IPS-NIHi7 (cell line): ENCODE data around the gene AGAP1.

ENCODE experiments used
- DNase-seq: peaks from one replicate; pipeline ENCODE4 v3.0.0; 2012; ENCODE audit warnings: mixed read lengths; ENCODE audit errors: extremely low spot score

AGAP1 gene

DNA sequence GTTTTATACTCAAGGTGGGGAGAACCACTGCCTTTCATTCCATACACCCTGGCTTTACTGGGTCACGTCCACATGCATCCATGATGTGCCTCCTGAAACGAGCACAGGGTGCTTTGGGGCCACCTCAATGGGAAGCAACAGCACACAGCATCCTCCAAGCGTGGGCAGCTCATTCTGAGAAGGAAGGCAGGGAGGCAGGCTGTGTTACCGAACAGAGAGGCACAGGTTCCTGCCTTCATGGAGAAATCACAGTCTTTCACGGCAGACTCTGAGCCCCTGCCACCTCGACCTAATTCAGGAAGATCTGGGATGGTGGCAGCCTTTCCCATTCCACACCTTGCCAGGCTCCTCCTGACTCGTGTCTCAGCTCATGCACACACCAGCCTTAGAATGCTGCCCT is 544.3 kb downstream of the AGAP1 start:
- no peak for DNase-seq

DNA sequence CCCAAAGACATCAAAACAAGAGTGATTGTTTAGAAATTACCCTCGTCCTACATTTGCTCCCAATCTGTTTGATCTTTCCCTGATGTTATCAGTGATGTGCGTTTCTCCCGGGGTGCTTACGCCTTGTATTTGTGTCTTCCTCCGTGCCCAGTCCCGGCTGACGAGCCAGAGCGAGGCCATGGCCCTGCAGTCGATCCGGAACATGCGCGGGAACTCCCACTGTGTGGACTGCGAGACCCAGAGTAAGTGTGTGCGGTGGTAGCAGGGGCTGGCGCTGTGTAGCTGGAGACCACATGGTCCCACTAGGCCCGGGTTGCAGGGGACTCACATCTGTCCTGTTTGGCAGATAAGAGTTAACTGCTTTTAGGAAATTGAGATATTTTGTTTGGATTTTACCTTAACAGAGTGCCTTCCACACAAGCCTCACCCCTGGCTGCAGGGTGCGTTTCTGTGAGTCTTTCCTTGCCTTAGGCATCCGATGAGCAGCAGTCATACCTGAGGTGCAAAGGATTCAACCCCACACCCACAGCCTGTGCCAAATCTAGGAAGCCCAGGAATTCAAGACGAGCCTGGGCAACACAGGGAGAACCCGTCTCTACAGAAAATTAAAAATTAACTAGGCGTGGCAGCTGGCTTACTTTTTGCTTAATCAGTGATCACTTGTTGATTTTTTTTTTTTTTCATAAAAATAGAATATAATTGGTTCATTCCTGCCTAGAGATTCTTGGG is 546.9 kb downstream of the AGAP1 start:
- DNase-seq: no peak

DNA sequence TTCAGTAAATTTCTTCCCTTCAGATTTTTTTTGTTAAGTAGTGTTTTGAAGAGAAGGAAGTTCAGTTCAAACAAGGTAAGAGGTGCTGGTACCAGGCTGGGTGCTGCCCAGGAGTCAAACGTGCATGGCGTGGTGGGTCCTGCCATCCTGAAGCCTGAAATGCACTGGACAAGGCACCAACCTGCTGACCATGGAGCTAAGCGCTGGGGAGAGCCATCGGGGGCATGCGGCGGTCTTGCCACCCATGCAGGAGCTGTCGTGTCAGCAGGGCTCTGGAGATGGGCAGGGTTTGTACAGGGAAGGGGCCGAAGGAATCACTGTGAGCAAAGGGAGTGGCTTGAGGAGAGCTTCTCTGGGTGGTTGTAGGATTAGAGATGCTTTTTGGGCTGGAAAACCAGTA is 547.8 kb downstream of the AGAP1 start:
- DNase-seq: no peak

DNA sequence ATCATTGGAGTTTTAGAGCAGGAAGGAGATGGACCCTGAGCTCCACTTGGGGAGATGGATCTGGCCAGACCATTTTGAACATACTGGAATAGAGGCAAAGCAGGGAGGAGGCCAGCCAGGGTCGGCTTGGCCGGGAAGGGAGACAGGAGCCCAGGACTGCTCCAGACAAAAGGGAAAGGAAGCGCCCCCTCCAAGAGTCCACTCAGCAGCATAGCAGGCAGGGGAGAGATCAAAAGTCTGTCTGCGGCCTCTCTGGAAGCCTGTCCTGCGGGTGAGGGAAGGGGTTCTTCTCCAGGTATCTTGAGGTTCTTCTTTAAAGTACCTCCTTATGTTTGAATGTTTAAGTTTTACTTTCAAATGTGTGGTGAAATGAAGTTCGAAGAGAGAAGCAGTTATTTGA is 548.2 kb downstream of the AGAP1 start:
- peak; percentile 36 for DNase-seq

DNA sequence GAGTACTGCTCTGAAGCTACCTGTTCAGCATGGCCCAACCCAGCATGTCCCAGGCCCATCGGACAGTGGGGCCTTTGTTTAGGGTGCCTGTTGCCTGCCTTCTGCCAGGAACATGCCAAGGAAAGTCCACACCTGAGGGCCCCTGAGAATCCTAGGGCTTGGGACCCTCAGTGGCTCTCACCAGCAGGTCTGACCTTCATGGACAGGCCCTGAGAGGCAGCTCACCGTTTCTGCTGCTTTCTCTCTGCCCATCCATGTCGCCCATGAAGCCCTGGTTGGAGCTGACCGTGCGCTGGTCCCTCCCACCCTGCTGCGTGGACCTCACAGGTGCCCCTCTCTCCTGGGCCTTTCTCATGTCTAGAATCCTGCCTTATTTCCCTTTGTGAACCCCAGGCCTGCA is 550.3 kb downstream of the AGAP1 start:
- DNase-seq: no peak

DNA sequence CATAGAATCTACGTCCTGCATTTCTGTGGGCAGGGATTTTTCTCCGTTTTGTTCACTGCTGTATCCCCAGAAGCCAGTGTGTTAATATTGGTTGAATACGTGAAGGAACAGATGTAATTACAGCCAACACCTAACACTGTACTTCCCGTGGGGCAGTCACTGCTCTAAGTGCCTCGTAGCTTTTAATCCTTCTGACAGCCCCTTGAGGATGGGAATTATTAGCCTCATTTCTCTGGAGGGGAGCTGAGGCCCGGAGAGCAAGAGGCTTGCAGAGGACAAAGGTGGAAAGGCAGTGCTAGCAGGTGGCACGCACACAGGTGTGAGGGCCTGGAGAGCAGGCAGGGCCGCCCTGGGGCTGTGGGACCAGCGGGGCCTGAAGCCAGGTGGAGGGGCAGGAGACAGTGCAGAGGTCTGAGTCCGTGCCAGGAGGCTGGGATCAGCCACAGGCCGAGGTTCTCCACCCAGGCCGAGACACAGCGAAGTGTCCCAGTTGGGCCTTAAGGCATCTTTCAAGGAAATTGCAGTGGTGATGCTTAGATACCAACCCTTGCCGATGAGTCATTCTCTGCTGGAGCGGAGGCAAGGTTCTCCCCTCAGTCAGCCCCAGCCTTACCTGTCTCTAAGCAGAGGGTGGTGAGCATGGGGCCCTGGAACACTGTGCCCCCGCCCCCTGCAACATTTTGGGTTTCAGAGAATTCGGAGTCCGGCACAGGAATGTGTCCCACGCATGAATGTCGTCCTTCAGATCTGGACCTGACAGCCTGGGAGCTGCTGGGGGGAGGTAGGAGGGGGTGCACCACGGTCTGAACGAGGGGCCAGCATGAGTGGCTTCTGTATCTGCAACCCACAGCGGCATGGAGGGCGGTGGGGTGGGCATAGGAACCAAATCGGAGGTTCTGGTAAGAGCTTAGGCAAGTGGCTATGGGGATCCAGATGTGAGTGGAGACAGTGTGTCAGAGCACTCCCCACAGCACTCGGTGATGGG is 551.7 kb downstream of the AGAP1 start:
- DNase-seq: peak; percentile 31

DNA sequence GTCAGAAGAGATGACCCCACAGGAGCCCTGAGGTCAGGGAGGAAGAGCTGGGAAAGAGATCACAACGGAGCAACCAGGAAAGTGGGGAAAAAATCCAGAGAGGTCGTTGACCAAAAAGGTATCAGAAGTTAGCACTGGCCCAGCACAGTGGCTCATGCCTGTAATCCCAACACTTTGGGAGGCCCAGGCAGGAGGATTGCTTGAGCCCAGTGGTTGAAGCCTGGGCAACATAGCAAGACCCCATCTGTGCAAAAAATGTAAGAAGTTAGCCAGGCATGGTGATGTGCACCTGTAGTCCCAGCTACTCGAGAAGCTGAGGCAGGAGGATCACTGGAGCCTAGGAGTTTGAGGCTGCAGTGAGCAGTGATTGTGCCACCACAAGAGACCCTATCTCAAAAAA is 552.9 kb downstream of the AGAP1 start:
- DNase-seq: no peak

DNA sequence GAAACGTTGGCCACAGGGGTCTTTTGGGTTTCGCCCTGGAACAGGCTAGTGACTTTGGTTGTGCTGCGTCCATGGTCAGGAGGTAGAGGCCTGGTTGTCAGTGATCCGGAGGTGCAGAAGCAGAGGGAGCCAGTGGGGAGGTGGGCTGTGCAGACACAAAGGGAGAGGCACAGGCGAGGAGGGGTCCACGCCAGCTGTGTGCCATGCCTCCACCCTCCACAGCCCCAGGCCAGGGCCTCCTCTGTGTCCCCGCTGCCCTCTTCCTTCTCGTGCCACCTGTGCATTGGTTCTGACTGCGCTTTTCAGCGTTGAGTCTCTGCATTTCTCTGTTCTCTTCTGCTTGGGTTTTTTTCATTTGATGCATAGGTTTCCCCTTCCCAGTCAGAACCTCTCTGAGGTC is 553.3 kb downstream of the AGAP1 start:
- DNase-seq: no peak

DNA sequence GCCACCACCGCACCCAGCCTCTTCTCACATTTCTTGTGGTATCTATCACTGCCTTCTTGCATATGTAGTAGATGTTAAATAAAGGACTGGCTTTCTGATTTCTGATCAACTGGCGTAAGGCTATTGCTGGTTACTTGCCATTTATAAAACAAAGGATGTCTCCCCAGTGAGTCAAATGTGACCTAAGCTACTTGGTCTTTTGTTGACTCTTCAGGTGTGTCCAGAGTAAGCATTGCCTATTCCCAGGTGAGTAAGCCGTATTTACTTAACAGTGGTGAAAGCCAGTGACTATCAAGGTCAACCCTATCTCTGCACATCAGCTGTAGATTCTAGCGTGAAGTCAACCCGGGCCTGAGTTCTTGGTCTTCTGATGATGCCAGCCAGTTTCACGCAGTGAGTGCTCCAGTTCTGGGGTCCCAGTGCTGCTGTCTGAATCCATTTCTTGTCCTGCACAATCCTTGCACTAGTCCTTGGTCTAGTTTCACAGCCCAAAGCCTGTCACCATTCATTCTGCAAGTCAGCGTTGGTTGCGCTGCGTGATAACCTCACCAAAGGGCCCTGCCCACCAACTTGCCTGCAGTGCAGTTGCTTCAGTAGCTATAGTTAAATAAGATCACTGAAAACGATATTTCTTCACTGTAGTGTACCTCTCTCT is 554.2 kb downstream of the AGAP1 start:
- DNase-seq: no peak

DNA sequence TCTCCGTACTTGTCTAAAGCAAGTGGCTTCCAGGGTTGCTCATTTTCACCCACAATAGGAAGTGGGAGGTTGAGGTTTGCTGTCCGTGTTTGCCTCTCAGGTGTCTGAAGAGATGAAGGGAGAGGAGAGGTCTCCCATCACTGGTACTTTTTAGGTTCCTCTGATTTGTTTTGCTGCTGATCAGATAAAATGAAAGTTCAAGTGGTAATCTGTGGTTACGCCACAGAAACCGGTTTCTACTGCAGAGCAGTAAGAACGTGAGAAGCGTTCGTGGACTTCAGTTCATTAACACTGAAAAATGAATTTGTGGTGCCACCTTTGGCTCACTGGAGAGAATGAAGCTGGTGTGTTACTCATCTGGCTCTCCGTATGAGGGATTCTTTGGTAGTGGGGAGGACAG is 556.1 kb downstream of the AGAP1 start:
- no peak for DNase-seq

DNA sequence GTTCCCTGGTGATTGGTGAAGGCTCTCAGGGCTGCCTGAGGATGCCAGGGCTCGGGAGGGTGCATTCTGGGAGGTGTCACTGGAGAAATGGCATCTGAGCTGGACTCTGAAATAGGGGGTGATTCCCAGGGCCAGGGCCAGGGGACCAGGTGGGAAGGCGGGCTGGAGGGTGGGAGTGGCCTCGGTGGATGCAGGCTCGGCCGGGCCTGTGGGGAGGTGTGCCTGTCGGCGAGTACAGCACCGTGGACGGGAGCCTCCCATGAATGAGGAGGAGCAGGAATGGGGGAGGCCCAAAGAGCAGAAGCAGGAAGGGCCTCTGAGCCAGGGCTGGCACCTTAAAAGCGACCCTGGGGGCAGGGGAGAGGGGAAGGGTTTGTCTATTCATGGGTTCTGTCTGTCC is 557.5 kb downstream of the AGAP1 start:
- DNase-seq: no peak

DNA sequence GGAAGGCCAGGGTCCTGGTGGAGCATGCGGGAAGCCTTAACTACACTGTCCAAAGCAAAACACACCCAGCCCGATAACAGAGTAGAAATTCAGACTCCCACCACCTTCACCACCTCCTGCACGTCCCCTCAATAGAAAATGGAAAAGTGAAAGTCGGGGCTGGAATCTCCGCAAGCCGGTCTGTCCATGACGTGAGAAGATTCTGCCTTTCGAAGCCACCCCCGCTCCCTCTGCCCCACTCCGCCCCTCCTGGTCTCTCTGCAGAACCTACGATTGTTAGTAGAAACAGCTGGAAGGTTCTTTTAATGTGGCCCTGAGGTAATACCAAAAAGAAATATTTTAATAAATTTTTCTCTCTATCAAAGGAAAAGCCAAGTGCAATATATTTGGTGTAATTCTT is 558.0 kb downstream of the AGAP1 start:
- no peak for DNase-seq

DNA sequence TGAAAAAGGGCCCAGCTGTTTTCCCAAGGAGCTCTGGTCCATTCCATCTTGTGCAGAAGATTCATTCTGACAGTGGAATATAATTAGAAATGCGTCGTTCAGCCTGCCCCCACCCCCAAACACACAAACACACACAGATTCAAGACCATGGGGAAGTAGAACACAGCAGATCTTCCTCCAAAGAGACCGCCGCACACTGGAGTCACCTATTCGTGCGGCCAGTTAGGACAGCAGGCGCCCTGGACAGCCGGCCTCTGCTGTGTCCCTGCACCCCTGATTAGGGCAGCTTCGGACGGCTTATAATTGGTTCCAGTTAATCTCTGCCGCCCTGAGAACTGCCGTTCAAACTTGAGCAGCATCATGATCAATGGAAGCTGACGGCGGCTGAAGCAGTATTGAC is 558.4 kb downstream of the AGAP1 start:
- no peak for DNase-seq

DNA sequence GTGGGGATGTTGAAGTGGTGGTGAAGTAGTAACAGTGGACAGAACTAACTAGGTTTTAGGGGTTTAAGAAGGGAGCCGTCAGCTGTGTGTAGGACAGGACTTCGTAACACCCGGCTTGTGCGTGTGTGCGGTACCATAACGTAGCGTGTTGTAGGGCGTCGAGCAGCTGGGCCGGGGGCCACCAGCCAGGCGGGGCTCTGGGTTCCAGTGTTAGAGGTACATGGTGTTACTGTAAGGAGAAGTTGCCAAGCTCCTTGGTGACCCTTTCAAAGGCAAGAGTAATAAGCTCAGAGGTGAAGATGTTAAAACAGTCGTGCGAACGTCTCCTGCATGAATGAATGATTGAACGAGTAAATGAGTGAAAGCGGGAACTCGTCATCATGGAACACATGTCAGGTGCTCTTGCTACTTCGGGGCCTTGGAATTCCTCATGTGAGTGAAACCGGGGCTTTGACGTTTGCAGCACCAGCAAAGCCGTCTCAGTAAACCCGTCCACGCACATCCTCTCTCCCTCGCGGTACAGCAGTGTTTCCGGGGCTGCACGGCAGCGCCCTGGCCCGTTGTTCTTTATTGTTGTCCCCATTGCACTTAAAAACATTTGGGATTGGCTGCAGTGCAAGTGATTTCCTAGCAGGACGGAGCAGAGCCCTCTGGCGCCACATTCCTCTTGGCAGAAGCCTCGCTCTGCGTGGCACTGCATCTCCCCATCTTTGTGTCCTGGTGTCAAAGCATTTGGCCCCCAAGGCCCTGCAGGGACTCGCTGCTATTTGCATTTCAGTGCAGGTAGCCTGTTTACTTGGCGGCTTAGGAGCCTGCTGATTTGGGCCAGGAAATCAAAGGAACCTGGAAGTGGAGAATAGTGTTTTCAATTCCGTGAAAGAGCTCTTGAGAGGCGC is 559.3 kb downstream of the AGAP1 start:
- DNase-seq: peak; percentile 68

DNA sequence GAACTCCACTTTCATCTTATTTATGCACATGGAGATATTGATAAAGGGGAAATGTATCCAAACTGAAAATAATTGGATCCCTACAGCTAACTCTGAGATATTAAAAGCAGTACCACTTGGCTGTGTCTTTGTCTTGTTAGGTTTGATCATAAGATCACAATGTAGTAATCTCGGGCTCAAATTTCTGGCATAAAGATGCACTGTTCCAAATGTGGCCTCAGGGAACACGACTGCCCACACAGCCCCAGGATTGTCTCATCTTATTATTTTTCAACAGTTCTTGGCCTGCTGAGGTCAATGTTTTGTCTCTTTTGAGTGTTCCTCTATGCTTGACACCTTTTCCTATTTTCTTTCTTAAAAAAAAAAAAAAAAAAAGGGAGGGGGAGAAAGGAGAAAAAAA is 560.3 kb downstream of the AGAP1 start:
- DNase-seq: no peak

DNA sequence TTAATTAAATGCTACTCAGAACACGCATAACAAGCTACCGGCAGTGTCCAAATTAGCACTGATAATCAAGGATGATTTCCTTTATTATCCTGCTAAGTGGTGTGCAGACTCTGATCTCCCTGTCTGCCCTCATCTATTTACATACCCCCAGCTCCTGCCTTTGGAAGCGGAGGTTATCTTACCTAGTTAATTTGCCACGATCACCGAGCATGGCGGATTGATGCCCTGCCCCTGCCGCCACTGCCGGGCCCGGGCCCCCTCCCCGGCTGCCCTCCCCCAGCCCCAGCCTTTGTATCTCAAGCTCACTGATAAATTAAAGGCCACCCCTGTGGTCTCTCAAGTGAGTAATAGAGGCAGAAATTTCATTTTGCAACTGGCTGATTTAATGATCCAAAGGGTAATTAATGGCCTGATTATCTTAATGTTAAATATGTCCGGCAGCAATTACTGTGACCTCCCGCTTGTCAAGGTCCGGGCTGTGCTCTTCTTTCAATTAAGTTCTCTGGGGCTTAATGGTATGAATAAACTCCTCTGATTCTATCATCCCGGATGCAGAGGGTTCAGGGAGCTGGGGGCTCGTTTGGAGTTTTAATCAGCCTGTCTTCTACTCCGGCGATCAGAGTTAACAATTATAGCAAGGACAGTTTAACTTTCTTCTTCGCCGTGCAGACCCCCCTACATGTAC is 560.9 kb downstream of the AGAP1 start:
- DNase-seq: no peak

DNA sequence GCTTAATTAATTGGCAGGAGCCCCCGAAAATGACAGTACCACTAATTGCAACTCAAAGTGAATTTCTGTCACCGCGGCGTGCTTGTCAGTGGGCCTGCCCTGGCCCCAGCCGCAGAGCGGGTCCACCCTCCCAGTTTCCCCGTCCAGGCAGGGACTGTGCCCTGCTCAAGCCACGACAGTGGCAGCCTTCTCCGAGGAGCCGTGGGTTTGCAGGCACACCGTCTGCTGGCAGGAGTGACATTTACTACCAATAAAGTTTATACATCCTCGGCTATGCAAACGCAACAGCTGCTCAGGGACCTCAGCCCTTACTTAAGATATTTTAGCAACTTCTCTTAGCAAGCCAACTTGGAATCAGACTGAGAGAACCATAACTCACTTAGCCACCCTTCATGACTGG is 561.6 kb downstream of the AGAP1 start:
- no peak for DNase-seq

DNA sequence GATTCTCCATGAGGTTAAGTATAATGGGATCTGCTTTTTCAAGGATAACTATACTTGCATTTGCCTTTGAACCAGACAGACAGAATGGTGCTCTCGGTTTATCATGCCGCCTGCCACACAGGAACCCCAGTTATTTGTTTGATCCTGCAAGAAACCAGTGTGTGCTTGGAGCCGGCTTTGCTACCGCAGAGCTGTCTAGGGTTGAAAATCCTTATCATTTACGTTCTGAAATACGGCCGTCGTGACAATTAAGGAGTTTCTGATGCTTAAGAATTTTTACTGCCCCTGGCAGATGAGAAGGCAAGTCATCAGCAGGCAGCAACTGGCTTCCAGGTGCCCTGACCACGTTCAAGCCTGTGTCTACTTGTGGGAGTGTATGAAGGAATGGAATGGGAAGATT is 562.3 kb downstream of the AGAP1 start:
- no peak for DNase-seq

DNA sequence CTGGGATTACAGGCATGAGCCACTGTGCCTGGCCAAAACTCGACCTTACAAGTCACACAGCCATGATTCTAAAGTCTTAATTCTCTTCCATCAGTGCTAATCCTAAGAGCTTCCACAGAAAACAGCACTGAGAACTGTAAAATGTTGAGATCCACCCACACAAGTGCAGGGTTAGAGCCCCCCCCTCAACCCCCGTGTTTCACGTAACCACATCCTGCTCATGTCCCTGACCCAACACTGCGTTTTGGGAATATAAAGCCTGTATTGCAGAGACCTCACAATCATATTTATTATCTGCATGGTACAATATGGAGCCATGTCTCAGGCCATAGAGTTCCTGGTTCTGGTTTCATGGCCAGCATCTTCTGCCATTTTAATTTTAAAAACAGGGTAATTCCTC is 563.5 kb downstream of the AGAP1 start:
- no peak for DNase-seq

DNA sequence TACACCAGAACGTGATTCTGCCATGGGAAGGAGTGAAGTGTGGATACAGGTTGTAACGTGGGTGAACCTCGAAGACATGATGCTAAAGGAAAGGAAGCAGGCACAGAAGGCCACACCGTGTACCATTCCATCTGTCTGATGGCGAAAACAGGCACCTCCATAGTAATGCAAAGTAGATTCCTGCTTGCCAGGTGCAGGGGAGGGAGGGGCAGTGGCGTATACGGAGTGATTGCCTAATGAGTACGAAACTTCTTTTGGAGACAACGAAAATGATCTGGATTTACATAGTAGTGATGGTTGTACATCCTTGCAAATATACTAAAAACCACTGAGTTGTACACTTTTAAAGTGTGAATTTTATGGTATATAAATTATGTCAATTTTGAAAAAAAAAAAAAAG is 567.7 kb downstream of the AGAP1 start:
- DNase-seq: no peak

DNA sequence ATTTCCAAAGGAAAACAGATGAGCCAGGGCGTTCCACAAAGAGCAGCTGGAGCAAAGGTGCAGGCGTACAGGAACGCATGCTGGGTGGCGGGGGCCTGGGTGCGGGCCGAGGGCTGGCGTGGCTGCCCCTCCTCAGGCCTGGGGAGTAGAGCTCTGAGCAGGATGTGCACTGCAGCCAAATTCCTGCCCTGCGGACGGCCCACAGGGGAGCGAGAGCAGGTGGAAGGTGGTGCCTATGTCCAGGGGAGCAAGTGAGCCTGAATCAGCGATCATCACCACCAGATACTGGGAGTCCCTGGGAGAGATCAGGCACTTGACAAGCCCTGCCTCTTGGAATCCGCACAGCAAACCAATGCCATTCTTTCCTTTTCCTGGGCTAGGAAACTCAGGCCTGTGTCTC is 568.1 kb downstream of the AGAP1 start:
- DNase-seq: no peak
